Inflammatory macrophage treated with lipopolysaccharide for 4 hours (primary cell): ENCODE results near the gene ANAPC10.
A peak's percentile ranks its signal among the peaks of the same experiment; 100 is the strongest.
"Not testable (repeated sequence)": the region's sequence is repeated elsewhere in the genome, so short reads cannot be mapped to it uniquely, and the experiment has no call there.

ENCODE experiments used
- DNase-seq: peaks from one replicate; pipeline ENCODE4 v3.0.0-alpha.2; 2020

ANAPC10 gene

DNA sequence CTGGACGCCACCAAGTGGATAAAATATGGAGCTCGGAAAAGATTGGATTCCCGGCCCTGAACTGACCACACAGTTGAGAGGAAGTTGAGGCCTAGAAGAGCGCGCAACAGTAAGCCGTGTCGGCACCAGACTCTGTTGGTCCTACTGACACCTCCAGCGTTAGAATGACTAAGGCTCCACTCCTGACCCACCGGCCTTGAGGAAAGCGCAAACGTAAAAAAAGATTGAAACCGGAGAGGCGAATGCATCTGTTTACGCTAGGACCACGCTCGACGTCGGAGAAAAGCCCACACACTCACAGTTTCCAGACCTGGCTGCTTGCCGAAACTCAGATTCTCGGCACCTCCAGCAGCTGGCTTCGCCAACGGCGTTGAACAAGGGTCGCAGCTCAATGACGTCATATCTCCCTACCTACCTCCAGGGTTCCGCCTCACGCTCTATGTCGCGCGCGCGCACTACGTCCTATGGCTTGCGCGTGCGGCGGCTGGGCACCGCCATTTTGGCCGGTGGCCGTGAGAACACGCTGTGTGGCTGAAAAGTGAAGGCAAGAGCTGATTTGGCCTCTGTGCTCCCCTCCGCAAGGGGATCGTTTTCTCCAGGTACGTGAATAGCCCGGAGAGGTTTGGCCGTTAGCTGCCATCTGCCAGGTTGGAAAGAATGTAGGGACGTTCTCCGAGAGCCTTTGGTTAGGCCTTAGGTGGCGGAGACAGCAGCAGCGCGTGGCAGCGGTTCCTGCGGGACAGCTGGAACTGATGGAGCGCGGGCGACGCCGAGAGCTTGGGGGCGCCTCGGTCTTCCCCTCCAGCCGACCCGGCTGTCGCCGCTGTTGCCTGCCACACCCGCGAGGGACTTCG is at the start of gene ANAPC10, which contains the start of gene ABCE1:
ANAPC10 (minus strand) TSS at position 376 of the 854 bp plus-strand sequence. CDS start 2,097 bp downstream, outside the sequence.
ABCE1 (plus strand) TSS at position 491 of the 854 bp plus-strand sequence. CDS start 6,102 bp downstream, outside the sequence.
- DNase-seq: peak; percentile 99

GRCh38 chr4:145136219-145136618 is 38.2 kb upstream of the ANAPC10 start:
- DNase-seq: not testable (repeated sequence)

DNA sequence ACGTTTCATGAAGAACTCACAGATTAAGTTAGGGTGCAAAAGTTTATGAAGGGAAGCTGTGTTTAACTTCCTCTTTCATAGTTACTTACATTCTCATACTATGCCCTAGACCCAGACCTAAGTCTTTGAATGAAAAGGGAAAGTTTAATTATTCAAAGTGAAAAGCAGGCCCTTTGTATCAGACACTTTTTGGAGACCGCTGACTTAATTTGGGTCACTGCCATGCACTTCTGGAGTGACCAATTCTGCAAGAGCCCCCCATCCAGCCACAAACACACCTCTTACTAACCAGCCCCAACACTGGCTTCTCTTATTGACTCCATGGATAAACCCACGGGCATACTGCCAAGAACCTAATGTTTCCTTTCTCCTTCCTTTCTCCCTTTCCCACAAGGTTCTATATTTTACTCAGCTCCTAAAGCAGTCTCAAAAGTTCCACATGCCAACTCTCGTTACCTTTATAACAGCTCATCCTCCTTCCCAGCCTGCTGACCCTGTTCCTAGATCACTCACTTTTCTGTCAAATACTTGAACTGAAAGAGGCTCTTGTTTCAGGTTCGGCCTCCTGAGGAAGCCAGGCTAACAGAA is 34.6 kb upstream of the ANAPC10 start:
- DNase-seq: peak; percentile 5

GRCh38 chr4:145131848-145132247 is 33.9 kb upstream of the ANAPC10 start:
- no peak for DNase-seq

- no peak for DNase-seq
Observed at GRCh38 chr4:145130788-145131399, 32.9 kb upstream of the ANAPC10 start.

GRCh38 chr4:145130130-145130529 is 32.1 kb upstream of the ANAPC10 start:
- no peak for DNase-seq

GRCh38 chr4:145125396-145125795 is 27.4 kb upstream of the ANAPC10 start:
- no peak for DNase-seq

DNA sequence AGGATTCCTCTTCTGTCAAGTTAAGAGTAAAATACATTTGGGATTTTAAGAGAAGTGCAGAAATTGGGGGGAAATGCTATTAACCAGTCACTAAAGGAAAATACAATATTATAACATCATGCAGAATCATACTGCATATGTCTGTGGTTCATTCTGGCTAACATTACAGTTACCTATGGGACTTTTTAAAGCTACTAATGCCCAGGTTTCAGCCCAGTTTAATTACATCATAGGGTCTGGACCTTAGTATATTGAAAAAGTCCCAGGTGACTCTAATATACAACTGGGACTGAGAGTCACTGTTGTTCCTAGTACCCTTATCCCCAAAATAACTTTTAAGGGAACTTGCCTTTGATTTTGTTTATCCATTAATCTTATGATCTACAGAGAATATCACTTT is 10.1 kb upstream of the ANAPC10 start:
- DNase-seq: no peak

GRCh38 chr4:145107126-145107525 is 9.1 kb upstream of the ANAPC10 start:
- no peak for DNase-seq

DNA sequence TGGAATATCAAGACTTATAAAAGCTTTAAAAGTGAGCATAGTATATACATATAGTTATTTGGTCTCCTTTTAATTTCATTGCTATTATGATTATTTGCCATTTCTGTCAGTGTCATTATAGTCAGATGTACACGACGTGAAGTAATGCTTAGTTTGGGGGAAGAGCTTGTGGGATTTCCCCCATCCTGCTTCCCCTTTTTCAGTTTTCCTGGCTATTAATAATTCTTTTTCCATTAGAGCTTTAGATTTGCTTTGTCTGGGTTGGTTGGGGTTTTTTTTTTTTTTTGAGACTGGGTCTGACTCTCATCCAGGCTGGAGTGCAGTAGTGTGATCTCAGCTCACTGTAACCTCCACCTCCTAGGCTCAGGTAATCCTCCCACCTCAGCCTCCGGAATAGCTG is 5.5 kb upstream of the ANAPC10 start:
- DNase-seq: peak; percentile 88

- DNase-seq: no peak
Observed at GRCh38 chr4:145102619-145103018, 4.6 kb upstream of the ANAPC10 start.

GRCh38 chr4:145101091-145101490 is 3.1 kb upstream of the ANAPC10 start:
- DNase-seq: no peak

GRCh38 chr4:145099653-145100052 is 1.7 kb upstream of the ANAPC10 start:
- peak; percentile 48 for DNase-seq

GRCh38 chr4:145098675-145099037 is 660 bp upstream of the ANAPC10 start:
- peak; percentile 80 for DNase-seq

DNA sequence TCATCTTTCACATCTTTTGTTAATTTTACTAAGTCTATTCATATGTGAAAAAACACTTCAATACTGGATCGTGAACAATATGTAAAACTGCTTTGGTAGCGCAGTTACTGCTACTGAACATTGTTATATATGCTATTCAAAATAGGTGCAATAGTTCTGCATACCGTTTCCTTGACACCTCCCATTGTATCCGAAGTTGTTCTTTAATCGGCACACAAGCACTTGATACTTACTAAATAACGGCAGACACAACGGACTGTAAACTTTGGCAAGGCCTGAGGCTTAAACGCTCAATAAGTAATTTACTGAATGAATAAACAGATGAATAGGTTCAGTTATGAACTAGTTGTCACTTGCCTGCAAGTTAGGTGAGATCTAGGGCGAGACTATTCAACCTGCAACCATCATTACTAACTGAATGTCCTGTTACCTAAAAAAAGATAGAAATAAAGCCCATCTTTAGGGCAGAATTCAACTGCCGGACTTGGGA is 620 bp downstream of the ANAPC10 start:
- no peak for DNase-seq

GRCh38 chr4:145093638-145094037 is 4.4 kb downstream of the ANAPC10 start:
- no peak for DNase-seq

DNA sequence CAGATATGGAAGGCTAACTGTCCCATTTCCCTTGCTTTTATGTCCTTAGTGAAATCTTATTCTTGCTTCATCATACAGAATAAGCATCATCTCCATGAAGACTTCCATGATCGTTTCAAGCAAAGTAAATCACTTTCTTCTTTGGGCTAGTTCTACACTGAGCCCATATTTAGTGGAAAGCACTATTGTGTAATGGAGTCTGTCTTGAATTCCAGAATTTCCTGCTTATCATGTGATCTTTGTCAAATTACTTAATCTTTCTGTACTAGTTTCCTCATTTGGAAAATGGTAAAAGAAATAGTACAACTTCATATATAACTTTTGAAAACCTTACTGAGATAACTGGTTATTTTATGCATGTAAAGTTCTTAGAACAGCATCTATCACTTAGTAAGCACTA is 7.6 kb downstream of the ANAPC10 start:
- peak; percentile 60 for DNase-seq

DNA sequence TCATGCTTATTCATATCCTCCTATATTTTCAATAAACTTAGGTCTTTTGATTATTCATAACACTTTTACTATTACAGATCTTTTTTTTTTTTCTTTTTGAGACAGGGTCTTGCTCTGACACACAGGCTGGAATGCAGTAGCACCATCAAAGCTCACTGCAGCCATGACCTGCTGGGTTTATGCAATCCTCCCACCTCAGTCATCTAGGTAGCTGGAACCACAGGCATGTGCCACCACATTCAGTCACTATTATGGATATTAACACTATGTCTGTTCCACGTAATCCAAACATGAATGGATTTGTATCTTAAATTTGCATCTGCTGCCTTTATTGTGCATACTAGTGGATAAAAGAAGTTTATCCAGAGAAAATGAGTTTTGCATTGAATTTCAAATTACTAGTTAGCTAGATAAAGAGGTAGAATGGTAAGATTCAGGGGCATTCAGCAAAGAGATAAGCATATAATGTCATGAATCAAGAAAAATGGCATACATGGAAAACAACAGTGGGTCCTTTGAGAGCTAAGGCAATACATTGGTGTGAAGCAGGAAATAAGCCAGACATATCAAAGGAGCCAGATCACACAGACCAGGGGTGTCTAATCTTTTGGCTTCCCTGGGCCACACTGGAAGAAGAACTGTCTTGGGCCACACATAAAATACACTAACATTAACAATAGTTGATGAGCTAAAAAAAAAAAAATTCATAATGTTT is 13.9 kb downstream of the ANAPC10 start:
- DNase-seq: no peak

- DNase-seq: no peak
Observed at GRCh38 chr4:145081756-145082155, 16.2 kb downstream of the ANAPC10 start.

DNA sequence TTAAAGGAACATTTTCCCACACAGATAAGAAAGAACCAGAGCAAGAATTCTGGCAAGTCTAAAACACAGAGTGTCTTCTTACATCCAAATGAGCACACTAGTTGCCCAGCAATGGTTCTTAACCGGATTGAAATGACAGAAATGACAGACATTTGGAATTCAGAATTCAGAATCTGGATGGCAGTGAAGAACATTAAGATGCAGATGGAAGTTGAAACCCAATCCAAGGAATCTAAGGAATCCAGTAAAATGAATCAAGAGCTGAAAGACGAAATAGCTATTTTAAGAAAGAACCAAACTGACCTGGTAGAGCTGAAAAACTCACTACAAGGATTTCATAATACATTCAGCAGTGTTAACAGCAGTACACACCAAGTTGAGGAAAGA is 21.5 kb downstream of the ANAPC10 start:
- DNase-seq: no peak

GRCh38 chr4:145075742-145076468 is 22.1 kb downstream of the ANAPC10 start:
- DNase-seq: no peak

DNA sequence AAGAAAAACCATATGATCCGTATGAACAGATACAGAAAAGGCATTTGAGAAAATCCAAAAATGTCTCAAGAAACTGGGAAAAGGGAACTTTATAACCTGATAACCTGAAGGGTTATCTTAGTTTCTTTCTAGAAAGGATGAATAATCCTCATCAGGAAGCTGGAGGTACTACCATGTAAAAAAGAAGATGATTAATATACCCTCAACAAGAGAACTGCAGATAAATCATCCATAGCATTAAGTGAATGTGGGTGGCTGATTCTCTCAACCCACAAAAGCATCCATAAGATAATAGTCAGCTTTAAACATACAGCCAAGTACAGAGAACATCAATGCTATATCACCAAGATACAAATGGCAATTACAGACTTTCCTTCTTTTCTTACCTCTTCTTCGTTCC is 26.4 kb downstream of the ANAPC10 start:
- no peak for DNase-seq
